GM19328 (cell line): ENCODE measurements around the gene PDS5A.
"Not testable (repeated sequence)": the region's sequence is repeated elsewhere in the genome, so short reads cannot be mapped to it uniquely, and the experiment has no call there.

Experiments
- ATAC-seq: cut with Tn5 transposase; IDR thresholded peaks from one replicate; pipeline ENCODE4 v1.9.1; 2021; ENCODE audit warnings: mild to moderate bottlenecking, moderate library complexity; ENCODE audit not compliant: unreplicated experiment

PDS5A gene

GRCh38 chr4:39961311-39961877, 16.3 kb downstream of the PDS5A start:
- no peak for ATAC-seq

DNA sequence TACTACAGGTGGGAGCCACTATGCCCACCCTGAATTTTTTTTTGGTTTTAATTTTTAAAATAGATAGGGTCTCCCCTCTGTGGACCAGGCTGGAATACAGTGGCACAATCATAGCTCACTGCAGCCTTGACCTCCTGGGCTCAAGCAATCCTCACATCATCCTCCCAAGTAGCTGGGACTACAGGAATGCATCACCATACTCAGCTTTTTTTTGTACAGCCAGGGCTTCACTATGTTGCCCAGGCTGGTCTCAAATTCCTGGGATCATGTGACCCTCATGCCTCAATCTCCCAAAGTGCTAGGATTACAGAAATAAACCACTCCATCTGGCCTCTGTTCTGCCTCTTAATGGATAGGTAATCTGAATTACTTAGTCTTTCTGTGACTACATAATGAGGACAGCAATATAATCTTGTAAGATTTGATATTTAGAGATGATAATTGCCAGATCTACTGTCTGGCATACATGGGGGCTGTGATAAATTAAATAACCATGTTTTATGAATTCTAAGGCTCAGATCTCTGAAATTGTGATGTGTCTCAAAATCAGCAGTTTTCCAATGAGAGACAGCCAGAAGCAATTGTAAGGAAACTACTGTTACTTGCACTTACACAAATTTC, 26.7 kb downstream of the PDS5A start:
- no peak for ATAC-seq

- ATAC-seq = no peak
Observed at GRCh38 chr4:39947963-39948362, 29.7 kb downstream of the PDS5A start.

DNA sequence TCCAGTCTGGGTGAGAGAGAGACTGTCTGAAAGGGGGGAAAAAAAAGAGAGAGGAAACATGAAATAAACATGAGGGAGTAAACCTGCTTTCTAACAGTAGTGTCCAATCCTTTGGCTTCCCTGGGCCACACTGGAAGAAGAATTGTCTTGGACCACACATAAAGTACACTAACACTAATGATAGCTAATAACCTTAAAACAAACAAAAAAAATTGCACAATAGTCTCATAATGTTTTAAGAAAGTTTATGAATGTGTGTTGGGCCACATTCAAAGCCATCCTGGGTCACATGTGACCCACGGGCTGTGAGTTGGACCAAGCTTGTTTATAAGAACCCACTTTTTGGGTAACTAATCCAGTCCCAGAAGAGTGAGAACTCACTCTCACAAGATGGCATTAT, 30.3 kb downstream of the PDS5A start:
- no peak for ATAC-seq

DNA sequence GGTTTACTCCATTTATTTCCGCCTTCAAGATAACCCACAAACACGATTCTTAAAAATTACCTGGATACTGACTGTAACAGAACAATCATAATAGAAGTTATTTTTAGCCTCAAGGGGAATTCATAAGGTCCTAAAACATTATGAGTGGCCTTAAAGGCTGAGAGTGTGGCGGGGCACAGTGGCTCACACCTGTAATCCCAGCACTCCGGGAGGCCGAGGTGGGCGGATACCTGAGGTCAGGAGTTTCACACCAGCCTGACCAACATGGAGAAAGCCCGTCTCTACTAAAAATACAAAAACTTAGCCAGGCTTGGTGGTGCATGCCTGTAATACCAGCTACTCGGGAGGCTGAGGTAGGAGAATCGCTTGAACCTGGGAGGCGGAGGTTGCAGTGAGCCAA, 33.5 kb downstream of the PDS5A start:
- ATAC-seq = not testable (repeated sequence)

DNA sequence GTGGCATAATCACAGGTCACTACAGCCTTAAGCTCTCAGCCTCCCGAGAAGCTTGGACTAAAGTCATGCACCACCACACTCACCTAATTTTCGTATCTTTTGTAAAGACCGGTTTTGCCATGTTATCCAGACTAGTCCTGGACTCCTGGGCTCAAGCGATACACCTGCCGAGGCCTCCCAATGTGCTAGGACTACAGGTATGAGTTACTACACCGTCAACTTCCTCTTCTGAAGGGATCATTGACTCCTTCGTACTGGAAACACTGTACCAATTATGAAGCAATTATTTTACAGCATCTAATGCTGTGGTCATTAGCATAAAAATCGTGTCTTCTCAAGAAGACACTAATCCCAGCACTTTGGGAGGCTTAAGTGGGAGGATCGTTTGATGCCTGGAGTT, 35.2 kb downstream of the PDS5A start:
- no peak for ATAC-seq

DNA sequence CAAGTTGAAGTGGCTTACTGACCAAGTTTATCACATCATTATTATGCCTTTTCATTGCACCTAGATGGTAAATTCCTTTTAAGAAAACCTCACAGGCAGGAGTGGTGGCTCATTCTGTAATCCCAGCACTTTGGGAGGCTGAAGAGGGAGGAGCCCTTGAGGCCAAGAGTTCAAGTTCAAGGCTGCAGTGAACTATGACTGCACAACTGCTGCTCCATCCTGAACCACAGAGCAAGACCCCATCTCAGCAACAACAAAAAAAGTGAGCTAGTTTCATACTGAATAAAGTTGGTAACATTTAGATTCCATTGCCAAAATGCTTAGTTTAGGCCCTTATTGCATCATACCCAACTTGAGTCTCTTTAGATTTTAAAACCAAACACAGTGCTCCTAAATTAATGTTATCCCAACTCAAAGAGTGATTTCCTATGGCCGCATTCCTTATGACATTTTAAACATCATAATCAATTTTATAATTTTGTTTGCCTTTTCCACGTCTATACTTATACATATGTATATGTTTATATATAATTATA, 36.0 kb downstream of the PDS5A start:
- ATAC-seq = no peak

- no peak for ATAC-seq
Observed at GRCh38 chr4:39937683-39938268, 39.9 kb downstream of the PDS5A start.

DNA sequence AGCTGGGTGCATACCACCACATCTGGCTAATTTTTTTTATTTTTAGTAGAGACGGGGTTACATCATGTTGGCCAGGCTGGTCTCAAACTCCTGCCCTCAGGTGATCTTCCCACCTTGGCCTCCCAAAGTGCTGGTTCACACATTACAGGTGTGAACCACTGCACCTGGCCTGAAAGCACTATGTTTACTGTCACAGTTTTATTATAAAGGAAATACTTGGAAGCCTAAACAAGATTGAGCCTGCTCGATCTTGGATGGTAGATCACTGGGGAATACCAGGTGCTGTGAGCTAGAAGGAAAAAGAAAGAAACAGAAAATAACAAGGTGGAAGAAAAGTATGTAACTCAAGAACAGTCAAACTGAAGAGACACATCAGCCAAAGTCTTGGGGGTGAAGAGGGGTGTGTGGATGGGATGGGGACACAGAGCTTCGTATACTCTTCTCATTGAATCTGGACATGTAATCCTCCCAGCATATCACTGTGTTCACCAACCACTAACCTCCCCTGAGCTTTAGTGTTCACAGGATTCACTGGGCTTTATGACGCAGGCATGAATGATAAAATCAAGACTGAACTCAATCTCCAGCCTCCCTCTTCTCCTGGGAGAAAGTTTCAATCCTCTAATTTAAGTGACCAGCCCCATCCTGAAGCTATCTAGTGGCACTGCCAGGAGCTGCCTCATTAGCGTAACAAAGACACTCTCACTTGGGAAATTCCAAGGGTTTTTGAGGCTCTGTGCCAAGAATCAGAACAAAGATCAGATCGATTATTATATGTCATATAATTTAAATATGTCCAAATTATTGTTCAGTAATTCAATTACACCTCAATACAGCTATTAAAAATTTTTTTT, 40.9 kb downstream of the PDS5A start:
- no peak for ATAC-seq

DNA sequence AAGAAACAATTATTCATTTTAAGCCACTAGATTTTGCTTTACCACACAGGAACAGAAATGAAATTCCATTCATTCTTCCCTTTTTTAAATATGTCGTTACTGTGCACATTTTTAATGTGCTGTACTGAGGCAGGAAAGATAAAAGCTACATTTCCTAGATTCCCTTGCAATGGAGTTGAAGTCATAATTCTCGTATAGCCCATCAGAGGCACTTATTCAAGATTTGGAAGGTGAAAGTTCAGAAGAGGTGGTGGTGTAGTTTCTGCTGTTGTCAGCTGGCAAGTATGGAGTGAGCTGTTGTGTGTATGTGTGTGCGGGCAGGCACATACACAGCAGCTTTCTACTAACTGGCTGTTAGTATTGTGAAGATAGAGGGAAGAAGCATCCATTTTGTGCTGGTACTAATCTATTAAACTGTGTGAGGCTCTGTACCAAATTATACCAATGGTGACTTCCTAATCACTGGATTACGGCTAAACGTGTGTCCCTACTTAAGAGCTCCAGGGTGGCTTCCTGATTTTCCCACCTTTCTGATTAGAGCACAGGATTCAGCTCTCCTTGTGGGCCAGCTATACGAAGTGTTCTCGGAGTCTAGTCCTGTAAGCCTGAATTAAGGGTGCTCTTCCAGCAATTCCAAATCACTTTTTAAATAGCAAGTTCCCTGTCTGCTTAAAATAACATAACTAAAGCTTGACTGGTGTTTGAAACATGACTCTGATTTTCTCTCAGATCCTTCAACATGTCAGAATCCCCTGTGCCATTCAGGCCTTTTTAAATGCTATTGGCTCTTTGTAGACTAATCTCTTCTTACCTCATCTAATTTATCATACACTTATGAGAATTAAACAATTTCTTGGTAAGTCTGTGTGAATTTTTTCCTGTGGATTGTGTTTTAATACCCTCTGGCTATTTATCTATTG, 43.8 kb downstream of the PDS5A start:
- no peak for ATAC-seq

- ATAC-seq = no peak
Observed at GRCh38 chr4:39932776-39933402, 44.8 kb downstream of the PDS5A start.

DNA sequence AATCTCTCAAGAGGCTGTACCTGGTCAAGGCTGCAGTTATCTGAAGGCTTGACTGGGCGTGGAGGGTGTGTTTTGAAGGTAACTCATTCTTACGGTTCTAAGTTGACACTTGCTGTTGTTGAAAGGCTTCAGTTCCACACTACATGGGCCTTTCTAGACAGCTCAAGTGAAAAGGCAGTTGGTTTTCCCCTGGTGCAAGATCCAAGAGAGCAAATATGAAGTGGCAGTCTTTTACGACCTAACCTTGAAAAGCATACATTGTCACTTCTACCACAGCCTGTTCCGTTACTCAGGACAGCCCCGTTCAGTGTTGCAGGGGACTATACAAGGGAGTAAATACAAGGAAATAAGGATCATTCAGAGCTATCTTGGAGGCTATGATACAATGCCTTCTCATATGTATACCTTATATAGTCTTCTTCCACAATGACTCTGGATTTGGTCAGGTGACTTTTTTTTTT, 46.2 kb downstream of the PDS5A start:
- no peak for ATAC-seq

DNA sequence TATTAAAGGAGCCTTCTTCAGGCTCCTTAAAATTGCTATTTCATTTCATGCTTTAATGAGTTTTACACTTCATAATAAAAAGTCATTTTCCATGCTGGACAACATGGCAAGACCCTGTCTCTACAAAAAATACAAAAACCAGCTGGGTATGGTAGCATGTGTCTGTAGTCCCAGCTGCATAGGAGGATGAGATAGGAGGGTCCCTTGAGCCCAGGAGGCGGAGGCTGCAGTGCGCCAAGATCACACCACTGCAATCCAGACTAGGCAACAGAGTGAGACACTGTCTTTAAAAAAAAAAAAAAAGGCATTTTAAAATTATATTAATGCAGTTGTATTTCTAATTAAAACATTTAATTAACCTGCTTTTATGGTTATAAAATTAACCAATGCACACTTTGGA, 49.2 kb downstream of the PDS5A start:
- ATAC-seq = no peak

- ATAC-seq = no peak
Observed at GRCh38 chr4:39924014-39924413, 53.7 kb downstream of the PDS5A start.

- ATAC-seq = no peak
Observed at GRCh38 chr4:39922399-39922798, 55.3 kb downstream of the PDS5A start.

- no peak for ATAC-seq
Observed at GRCh38 chr4:39913471-39913870, 64.2 kb downstream of the PDS5A start.

GRCh38 chr4:39910064-39910463, 67.6 kb downstream of the PDS5A start:
- no peak for ATAC-seq

GRCh38 chr4:39908284-39908683, 69.4 kb downstream of the PDS5A start:
- ATAC-seq = no peak

DNA sequence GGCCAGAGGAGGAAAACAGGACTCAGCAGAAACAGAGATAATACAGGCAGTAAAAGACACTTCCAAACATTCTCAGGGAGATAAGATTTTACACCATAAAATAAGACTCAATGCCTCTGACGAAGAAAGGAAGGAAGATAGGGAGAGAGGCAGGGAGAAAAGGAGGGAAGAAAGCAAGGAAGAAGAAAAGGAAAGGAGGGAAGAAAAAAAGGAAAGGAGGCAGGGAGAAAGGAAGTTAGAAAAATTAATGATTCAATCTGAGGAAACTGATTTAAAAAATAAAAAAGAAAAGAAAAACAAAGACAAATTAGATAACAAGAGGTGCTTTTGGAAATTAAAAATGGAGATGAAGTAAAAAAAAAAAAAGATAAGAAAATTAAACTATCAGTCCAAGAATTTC, 72.1 kb downstream of the PDS5A start:
- ATAC-seq = no peak

GRCh38 chr4:39905019-39905418, 72.7 kb downstream of the PDS5A start:
- ATAC-seq = not testable (repeated sequence)
